ENCODE measurements around the gene METTL23. TPM values are rescaled to one million over a fixed set of nuclear protein-coding genes. Genes with fewer than 3 reads are reported as not detected.
A peak's percentile ranks its signal among the peaks of the same experiment; 100 is the strongest.

METTL23 gene
- total RNA-seq, 1 donor from 2014 or later: 24.3 TPM

GRCh38 chr17:76702941-76703637 lies 23.6 kb upstream of the METTL23 start:
- DNase-seq: no peak
- H3K9me3 Mint-ChIP-seq (ENCODE audit: unreplicated experiment): peaks cover 18% of the 10 kb centered on the region
- no peak overlapping the region for H3K27ac Mint-ChIP-seq (ENCODE audit: unreplicated experiment)
- H3K4me1 Mint-ChIP-seq (ENCODE audit: low read depth, unreplicated experiment): peaks cover 43% of the 10 kb centered on the region
- TF ChIP-seq CTCF (IDR thresholded peaks at IDR 0.05; ENCODE audit: partially characterized antibody, unreplicated experiment): no peak
- no peak overlapping the region for H3K4me3 Mint-ChIP-seq (ENCODE audit: unreplicated experiment)
- no peaks in the 10 kb centered on the region for H3K36me3 Mint-ChIP-seq (ENCODE audit: unreplicated experiment)
- H3K27me3 Mint-ChIP-seq (ENCODE audit: unreplicated experiment): peaks cover 2% of the 10 kb centered on the region

- DNase-seq: no peak
- Mint-ChIP-seq H3K27ac (ENCODE audit: unreplicated experiment) (no peak overlapping the region), H3K9me3 (ENCODE audit: unreplicated experiment) (peaks cover 20% of the 10 kb centered on the region), H3K27me3 (ENCODE audit: unreplicated experiment) (peaks cover 7% of the 10 kb centered on the region), H3K36me3 (ENCODE audit: unreplicated experiment) (no peaks in the 10 kb centered on the region), H3K4me1 (ENCODE audit: low read depth, unreplicated experiment) (peaks cover 48% of the 10 kb centered on the region), H3K4me3 (ENCODE audit: unreplicated experiment) (no peak overlapping the region)
- TF ChIP-seq CTCF (IDR thresholded peaks at IDR 0.05; ENCODE audit: partially characterized antibody, unreplicated experiment): no peak
These were observed 21.8 kb upstream of the METTL23 start for GRCh38 chr17:76704805-76705204.

GRCh38 chr17:76706817-76707216 lies 19.8 kb upstream of the METTL23 start:
- peaks cover 20% of the 10 kb centered on the region for H3K9me3 Mint-ChIP-seq (ENCODE audit: unreplicated experiment)
- H3K27ac Mint-ChIP-seq (ENCODE audit: unreplicated experiment): peak overlapping the region; percentile 78
- H3K4me1 Mint-ChIP-seq (ENCODE audit: low read depth, unreplicated experiment): peaks cover 40% of the 10 kb centered on the region
- DNase-seq: no peak
- H3K4me3 Mint-ChIP-seq (ENCODE audit: unreplicated experiment): peak overlapping the region; percentile 36
- no peaks in the 10 kb centered on the region for H3K36me3 Mint-ChIP-seq (ENCODE audit: unreplicated experiment)
- H3K27me3 Mint-ChIP-seq (ENCODE audit: unreplicated experiment): peaks cover 11% of the 10 kb centered on the region
- TF ChIP-seq CTCF (IDR thresholded peaks at IDR 0.05; ENCODE audit: partially characterized antibody, unreplicated experiment): no peak

- Mint-ChIP-seq H3K27ac (ENCODE audit: unreplicated experiment) (peak overlapping the region; percentile 98), H3K4me1 (ENCODE audit: low read depth, unreplicated experiment) (peaks cover 37% of the 10 kb centered on the region), H3K4me3 (ENCODE audit: unreplicated experiment) (peak overlapping the region; percentile 96), H3K9me3 (ENCODE audit: unreplicated experiment) (peaks cover 20% of the 10 kb centered on the region), H3K36me3 (ENCODE audit: unreplicated experiment) (no peaks in the 10 kb centered on the region), H3K27me3 (ENCODE audit: unreplicated experiment) (peaks cover 11% of the 10 kb centered on the region)
- peak; percentile 49 for TF ChIP-seq CTCF (IDR thresholded peaks at IDR 0.05; ENCODE audit: partially characterized antibody, unreplicated experiment)
- DNase-seq: peak; percentile 87
These were observed 18.4 kb upstream of the METTL23 start for GRCh38 chr17:76707985-76708807.
